Esophagus (tissue), 2 donors: ENCODE results near the gene MAPKAPK2. TPM values are rescaled to one million over a fixed set of nuclear protein-coding genes. Genes with fewer than 3 reads are reported as not detected.
A peak's percentile ranks its signal among the peaks of the same experiment; 100 is the strongest.

Source experiments
- H3K27ac ChIP-seq, 2 donors: one replicate each; pipeline ENCODE4 v1.5.1; 2013; ENCODE audit warnings: low read depth in 2 of 2, mild to moderate bottlenecking in 2 of 2, inconsistent platforms in 1 of 2, low read length in 1 of 2, moderate library complexity in 1 of 2
- H3K27me3 ChIP-seq, 2 donors: one replicate each; pipeline ENCODE4 v1.6.1; 2013; ENCODE audit warnings: low read length in 2 of 2, control low read depth in 1 of 2, mild to moderate bottlenecking in 1 of 2; ENCODE audit not compliant: insufficient read depth in 2 of 2, control insufficient read depth in 1 of 2
- H3K36me3 ChIP-seq, 2 donors: one replicate each; pipeline ENCODE4 v1.6.1; 2013; ENCODE audit warnings: low read length in 1 of 2; ENCODE audit not compliant: control insufficient read depth in 2 of 2, insufficient read depth in 2 of 2
- H3K4me1 ChIP-seq, 2 donors: one replicate each; pipeline ENCODE4 v1.6.1; 2013; ENCODE audit warnings: low read length in 1 of 2; ENCODE audit not compliant: control insufficient read depth in 2 of 2, insufficient read depth in 2 of 2
- H3K4me3 ChIP-seq, 2 donors: one replicate each; pipeline ENCODE4 v1.5.1; 2013; ENCODE audit warnings: low read length in 2 of 2, mild to moderate bottlenecking in 2 of 2, low read depth in 1 of 2, moderate library complexity in 1 of 2
- H3K9me3 ChIP-seq, 2 donors: one replicate each; pipeline ENCODE4 v1.6.1; 2013; ENCODE audit warnings: mild to moderate bottlenecking in 2 of 2, low read depth in 1 of 2, low read length in 1 of 2, moderate library complexity in 1 of 2; ENCODE audit not compliant: control insufficient read depth in 2 of 2, insufficient read depth in 1 of 2
- WGBS, 2 donors: extraction: QIAGEN DNeasy Blood & Tissue Kit; methylation state at CpG; one replicate each; pipeline ENCODE4 v1.1.7; 2013; 5-methylcytosine and 5-hydroxymethylcytosine counted together
- polyA plus RNA-seq, 2 donors: library from polyadenylated mRNA; stranded (reverse); fragments of 200-250 nt; gene quantifications; one replicate each; pipeline ENCODE4 v1.2.3, GENCODE V29; 2013
- donor health status: healthy with polysubstance abuse.
- donor health status: Bipolar disorder and iron deficiency.

Gene MAPKAPK2
- polyA plus RNA-seq, 2 donors: 28.0 to 35.1 TPM

GRCh38 chr1:206706298-206706791 is 21.6 kb downstream of the MAPKAPK2 start:
- peak overlapping the region in 1 of 2 donors; percentile 14 for H3K27ac ChIP-seq
- H3K27me3 ChIP-seq: no peaks in the 10 kb centered on the region
- peaks cover 22 to 33% of the 10 kb centered on the region in 2 donors for H3K4me1 ChIP-seq
- WGBS, 2 donors: 27 to 40% methylated on average over 11 of the region's 11 CpGs
- H3K9me3 ChIP-seq: no peaks in the 10 kb centered on the region
- no peaks in the 10 kb centered on the region for H3K36me3 ChIP-seq
- no peak overlapping the region for H3K4me3 ChIP-seq

DNA sequence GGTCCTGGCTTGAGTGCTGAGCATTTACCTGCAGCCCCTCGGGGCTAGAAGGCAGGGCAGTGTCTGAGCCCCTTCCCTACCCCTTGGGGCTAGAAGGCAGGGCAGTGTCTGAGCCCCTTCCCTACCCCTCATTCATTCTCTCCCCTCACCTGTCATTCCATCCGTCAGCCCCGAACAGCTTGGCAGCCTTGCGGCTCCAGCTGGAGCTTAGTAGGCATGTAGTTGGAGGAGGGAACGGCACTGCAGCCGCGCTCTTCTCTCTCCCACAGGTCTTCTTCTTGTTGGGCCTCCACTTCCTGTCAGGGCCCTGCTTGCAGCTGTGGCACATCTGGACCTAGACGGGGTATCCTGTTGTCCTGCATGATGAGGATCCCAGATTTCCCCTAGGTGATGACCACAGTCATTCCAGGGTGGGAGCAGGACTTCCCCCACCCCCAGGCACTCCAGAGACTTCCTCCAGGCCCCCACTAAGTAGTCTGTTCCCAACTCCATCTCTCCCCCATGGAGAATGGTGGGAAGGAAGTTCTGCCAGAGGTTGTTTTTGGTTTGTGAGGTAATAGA is 22.2 kb downstream of the MAPKAPK2 start:
- WGBS, 2 donors: 65% methylated on average over 8 of the region's 8 CpGs
- Histone ChIP-seq H3K4me1 (peaks cover 22 to 33% of the 10 kb centered on the region in 2 donors), H3K27ac (no peak overlapping the region), H3K36me3 (no peaks in the 10 kb centered on the region), H3K4me3 (no peak overlapping the region), H3K9me3 (no peaks in the 10 kb centered on the region), H3K27me3 (no peaks in the 10 kb centered on the region)

GRCh38 chr1:206708058-206708457 is 23.4 kb downstream of the MAPKAPK2 start:
- peaks cover 22 to 28% of the 10 kb centered on the region in 2 donors for H3K4me1 ChIP-seq
- H3K27me3 ChIP-seq: no peaks in the 10 kb centered on the region
- no peaks in the 10 kb centered on the region for H3K36me3 ChIP-seq
- no peak overlapping the region for H3K4me3 ChIP-seq
- 78% methylated on average over 2 of the region's 2 CpGs for WGBS, 2 donors
- no peaks in the 10 kb centered on the region for H3K9me3 ChIP-seq
- H3K27ac ChIP-seq: no peak overlapping the region

DNA sequence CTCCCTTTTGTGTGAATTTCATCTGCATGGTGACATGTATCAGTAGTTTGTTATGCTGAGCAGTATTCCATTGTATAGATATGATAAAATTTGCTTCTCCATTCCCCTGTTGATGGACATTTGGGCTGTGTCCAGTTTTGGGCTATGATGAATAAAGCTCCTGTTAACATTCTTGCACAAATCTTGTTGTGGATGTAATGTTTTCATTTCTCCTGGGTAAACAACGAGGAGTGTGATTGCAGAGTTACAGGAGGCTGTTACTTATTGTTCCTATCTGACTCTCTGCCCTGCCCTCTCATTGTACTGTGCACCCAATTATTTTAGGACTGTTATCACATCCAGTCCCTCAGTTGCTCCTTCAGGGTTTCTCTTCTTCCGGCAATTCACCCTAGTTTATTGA is 24.2 kb downstream of the MAPKAPK2 start:
- Histone ChIP-seq H3K27me3 (no peaks in the 10 kb centered on the region), H3K27ac (no peak overlapping the region), H3K9me3 (no peaks in the 10 kb centered on the region), H3K36me3 (no peaks in the 10 kb centered on the region), H3K4me1 (peaks cover 20 to 30% of the 10 kb centered on the region in 2 donors), H3K4me3 (no peak overlapping the region)
- 76 to 87% methylated on average over 2 of the region's 2 CpGs for WGBS, 2 donors

GRCh38 chr1:206709322-206709721 is 24.6 kb downstream of the MAPKAPK2 start:
- H3K4me1 ChIP-seq: peaks cover 20 to 32% of the 10 kb centered on the region in 2 donors
- no peak overlapping the region for H3K4me3 ChIP-seq
- no peaks in the 10 kb centered on the region for H3K27me3 ChIP-seq
- no peaks in the 10 kb centered on the region for H3K9me3 ChIP-seq
- H3K27ac ChIP-seq: no peak overlapping the region
- H3K36me3 ChIP-seq: no peaks in the 10 kb centered on the region
- 71 to 74% methylated on average over 4 of the region's 4 CpGs for WGBS, 2 donors

DNA sequence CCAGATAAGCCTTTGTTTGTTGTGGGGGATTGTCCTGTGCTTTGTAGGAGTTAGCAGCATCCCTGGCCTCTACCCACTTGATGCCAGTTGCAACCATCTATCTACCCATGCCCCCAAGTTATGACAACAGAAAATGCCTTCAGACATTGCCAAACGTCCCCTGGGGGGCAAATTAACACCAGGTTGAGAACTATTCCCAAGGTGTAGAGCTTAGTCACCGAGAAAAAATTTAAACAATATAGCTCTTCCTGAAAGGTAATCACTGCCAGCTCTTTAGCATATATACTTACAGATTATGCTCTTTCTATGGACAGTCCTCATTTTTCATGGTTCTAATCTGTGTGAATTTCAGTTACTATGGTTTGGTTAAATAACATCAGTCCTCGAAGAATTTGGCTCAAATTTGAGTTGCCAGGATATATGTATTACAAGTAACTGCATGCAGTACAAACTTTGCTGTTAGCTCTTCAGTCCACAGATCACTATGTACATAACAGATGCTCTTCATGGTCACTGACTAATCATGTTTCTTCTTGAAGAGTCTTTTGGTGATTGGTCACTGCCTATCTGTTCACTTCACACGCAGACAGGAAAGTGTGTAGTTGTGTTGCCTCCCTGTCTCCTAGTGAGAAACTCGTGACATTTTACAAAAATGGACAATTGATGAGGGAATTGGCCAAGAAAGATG is 25.2 kb downstream of the MAPKAPK2 start:
- Histone ChIP-seq H3K27me3 (no peaks in the 10 kb centered on the region), H3K4me3 (no peak overlapping the region), H3K36me3 (no peaks in the 10 kb centered on the region), H3K9me3 (no peaks in the 10 kb centered on the region), H3K4me1 (peaks cover 20 to 35% of the 10 kb centered on the region in 2 donors), H3K27ac (peak overlapping the region in 1 of 2 donors; percentile 21)
- 37 to 47% methylated on average over 5 of the region's 5 CpGs for WGBS, 2 donors

DNA sequence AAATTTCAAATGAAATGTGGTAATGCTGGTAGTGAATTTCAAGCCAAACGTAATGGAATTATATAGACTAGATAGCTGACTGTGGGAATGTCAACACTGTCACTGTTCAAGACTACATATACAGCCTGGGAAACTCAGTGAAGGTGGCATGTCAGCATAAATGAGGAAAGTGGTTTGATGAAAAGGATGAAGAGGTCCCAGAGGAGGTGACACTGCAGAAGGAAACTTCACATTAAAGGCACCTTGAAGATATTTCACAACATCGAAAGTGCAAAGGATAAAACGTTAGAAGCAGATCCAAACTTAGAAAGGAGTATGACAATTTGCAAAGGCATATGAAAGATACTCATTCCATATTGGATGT is 25.7 kb downstream of the MAPKAPK2 start:
- Histone ChIP-seq H3K27ac (no peak overlapping the region), H3K9me3 (no peaks in the 10 kb centered on the region), H3K4me3 (no peak overlapping the region), H3K27me3 (no peaks in the 10 kb centered on the region), H3K4me1 (peaks cover 16 to 31% of the 10 kb centered on the region in 2 donors), H3K36me3 (no peaks in the 10 kb centered on the region)
- WGBS, 2 donors: 54 to 61% methylated on average over 3 of the region's 3 CpGs

GRCh38 chr1:206713070-206713469 is 28.4 kb downstream of the MAPKAPK2 start:
- no peaks in the 10 kb centered on the region for H3K27me3 ChIP-seq
- H3K4me3 ChIP-seq: no peak overlapping the region
- H3K9me3 ChIP-seq: no peaks in the 10 kb centered on the region
- WGBS, 2 donors: 70 to 77% methylated on average over 4 of the region's 4 CpGs
- no peaks in the 10 kb centered on the region for H3K36me3 ChIP-seq
- H3K27ac ChIP-seq: no peak overlapping the region
- H3K4me1 ChIP-seq: peaks cover 5 to 14% of the 10 kb centered on the region in 2 donors

- H3K9me3 ChIP-seq: no peaks in the 10 kb centered on the region
- 64 to 68% methylated on average over 6 of the region's 6 CpGs for WGBS, 2 donors
- no peak overlapping the region for H3K4me3 ChIP-seq
- peak overlapping the region in 1 of 2 donors; percentile 17 for H3K27ac ChIP-seq
- H3K27me3 ChIP-seq: no peaks in the 10 kb centered on the region
- no peaks in the 10 kb centered on the region for H3K36me3 ChIP-seq
- H3K4me1 ChIP-seq: peaks cover 4 to 14% of the 10 kb centered on the region in 2 donors
These were observed 29.2 kb downstream of the MAPKAPK2 start for GRCh38 chr1:206713910-206714312.
